GM18861 (cell line): ENCODE data around the gene AXIN1.

ENCODE experiments used
- ATAC-seq: cut with Tn5 transposase; IDR thresholded peaks from one replicate; pipeline ENCODE4 v1.9.1; 2021; ENCODE audit not compliant: unreplicated experiment

The AXIN1 gene

GRCh38 chr16:303760-304505, 48.6 kb downstream of the AXIN1 start:
- no peak for ATAC-seq

- no peak for ATAC-seq
These were observed 50.6 kb downstream of the AXIN1 start for GRCh38 chr16:301950-302349.

GRCh38 chr16:301235-301634, 51.3 kb downstream of the AXIN1 start:
- ATAC-seq: no peak

GRCh38 chr16:297832-298231, 54.7 kb downstream of the AXIN1 start:
- ATAC-seq: no peak

DNA sequence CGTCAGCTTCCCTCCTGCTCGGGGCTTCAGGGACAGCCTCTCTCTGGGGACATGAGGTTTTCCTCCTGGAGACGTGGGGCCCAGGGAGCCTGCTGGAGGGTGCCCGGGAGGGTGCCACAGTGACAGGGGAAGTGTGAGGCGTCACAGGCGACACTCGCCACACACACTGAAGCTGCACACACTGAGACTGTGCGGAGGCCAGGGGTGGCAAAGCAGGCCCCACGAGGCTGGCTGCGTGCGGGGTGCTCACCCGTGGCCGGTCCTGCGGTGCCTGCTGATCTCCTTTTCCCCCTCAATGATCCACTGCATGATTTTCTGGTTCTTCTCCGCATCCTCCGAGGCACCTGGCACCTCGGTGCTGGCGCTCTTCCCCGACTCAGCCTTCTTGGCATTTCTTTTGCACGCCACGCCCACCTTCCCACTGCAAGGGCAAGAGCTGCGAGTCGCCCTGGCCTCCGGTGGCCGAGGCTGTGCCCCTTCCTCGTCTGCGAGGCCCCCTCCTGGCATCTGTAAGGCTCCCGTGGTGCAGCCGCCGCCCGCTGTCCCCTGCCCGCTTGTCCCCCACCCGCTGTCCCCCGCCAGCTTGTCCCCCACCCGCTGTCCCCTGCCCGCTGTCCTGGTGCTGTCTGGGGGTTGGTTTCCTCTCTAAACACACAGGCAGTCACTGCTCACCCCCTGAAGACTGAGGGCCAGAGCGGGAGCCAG, 55.6 kb downstream of the AXIN1 start:
- ATAC-seq: no peak

DNA sequence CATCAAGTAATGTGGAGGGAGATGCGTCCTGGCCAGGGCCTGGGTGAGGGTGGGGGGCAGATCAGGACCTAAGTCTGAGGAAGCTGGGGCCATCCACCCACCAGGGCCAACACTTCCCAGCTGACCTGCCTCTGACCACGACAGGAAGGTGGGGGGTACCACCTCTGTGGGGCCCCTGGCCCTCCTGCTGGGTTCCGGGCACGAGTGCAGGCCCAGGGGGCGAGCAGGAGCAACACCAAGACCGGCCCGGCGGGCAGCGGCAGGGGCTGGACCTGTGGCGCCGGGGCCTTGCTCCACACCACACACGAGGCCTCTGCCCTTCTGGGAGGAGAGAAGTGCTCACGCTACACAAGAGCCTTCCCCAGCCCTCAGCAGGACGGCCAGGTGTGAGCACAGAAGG, 56.2 kb downstream of the AXIN1 start:
- no peak for ATAC-seq

DNA sequence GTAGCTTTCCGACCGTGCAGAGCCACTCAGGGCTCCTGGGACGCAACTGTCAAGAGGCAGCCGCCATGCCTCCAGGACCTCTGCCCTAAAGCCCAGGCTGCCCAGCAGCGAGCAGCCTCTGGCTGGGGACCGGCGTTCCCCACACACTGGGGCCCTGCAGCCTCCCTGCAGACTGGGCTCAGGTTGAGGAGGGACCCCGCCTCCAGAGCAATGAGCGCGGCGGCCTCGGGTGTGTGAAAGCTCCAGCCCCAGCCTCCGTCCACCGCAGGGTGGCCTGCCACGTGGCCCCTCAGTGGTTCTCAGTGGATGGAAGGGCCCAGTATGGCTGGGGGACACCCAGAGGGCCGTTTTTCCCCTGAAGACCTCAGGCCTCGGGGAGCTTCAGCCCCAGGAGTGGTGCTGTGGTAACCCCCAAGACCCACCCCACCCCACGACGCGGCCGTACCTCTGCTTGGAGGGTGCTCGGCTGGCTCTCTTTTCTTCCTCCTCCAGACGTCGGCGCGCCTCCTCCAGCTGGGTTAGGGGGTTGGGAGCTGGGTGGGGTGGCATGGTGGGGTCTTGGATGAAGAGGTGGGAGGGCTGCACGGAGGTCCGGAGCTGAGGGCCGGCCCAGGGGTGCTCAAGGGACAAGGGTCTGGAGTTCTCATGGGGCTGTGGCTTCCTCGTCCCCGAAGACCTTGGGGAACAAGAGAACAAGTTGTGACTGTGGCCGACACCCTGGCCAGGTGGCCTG, 59.3 kb downstream of the AXIN1 start:
- ATAC-seq: no peak

DNA sequence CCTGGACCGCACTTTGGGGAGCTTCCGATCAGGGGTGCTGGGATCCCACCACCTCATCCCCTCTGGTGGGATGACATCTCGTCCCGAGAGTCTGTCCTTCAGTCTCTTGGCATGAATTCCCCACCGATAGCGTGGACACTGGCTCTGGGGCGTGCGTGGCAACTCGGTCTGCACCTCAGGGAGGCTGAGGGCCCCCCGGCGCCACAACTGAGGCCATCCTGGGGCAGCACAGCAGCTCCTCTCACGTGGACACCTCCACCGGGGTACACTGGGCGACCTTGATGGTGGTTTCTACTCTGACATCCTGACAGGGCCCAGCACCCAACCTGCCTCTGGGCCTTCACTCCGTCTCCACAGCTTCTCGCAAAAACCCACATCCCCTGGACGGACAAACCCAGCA, 61.0 kb downstream of the AXIN1 start:
- ATAC-seq: no peak

GRCh38 chr16:290681-291405, 61.7 kb downstream of the AXIN1 start:
- no peak for ATAC-seq

DNA sequence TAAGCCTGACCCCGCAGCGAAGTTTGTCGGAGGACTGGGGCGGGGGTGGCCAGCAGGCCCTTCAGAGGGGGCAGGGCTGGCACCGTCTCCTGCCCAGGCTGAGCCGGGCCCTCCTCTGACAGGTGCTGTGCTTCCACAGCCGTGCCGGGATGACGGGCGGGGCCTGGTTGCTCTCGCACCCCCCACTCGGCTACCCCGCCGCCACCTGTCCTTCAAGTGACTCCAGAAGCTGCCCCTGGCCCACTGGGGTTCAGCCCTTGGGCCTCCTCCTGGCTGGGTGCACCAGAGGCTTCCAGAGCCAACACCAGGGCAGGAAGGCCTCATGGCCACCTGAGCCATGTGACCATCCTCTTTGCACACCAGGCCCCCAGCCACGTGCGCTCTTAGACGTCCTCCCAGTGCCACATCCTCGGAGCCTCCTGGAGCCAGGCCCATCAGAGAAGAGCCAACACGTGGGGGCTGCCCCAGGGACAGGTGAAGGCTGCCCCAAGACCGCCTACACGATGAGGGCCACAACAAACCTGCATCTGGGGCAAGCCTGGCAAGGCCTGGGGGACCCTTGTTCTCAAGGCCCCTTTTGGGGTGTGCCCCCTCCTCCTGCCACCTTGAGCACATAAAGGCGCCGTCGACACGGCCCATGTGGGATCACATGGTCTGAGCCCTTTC, 62.4 kb downstream of the AXIN1 start:
- ATAC-seq: no peak

DNA sequence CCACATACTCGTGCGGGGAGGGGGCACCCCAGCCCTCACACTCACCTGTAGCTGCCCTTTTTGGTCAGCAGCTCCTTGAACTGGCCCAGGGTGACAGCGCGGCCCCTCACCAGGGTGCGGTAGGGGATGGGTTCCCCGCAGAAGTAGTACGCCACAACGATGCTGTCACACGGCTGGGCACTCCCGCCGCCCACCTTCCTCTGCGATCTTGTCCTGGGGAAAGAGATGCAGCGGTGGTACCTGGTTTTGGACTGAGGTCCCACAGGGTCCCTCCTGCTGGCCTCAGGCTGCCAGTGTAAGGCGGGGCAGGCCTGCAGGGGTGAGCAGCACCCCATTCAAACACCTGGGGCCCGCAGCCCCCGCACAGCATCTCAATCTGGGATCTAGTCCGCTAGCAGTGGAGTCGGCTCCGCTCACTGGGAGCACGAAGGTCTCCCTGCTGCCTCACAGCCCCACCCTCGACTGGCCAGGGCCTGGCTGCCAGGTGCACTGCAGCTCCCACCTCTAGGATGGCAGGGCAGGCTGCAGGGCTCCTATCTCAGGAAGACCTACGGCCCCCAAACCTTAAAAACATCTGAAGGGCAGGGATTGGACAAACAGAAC, 63.0 kb downstream of the AXIN1 start:
- ATAC-seq: no peak

GRCh38 chr16:287981-288920, 64.3 kb downstream of the AXIN1 start:
- ATAC-seq: no peak

GRCh38 chr16:287298-287811, 65.2 kb downstream of the AXIN1 start:
- no peak for ATAC-seq

- ATAC-seq: no peak
These were observed 65.8 kb downstream of the AXIN1 start for GRCh38 chr16:286491-287297.

DNA sequence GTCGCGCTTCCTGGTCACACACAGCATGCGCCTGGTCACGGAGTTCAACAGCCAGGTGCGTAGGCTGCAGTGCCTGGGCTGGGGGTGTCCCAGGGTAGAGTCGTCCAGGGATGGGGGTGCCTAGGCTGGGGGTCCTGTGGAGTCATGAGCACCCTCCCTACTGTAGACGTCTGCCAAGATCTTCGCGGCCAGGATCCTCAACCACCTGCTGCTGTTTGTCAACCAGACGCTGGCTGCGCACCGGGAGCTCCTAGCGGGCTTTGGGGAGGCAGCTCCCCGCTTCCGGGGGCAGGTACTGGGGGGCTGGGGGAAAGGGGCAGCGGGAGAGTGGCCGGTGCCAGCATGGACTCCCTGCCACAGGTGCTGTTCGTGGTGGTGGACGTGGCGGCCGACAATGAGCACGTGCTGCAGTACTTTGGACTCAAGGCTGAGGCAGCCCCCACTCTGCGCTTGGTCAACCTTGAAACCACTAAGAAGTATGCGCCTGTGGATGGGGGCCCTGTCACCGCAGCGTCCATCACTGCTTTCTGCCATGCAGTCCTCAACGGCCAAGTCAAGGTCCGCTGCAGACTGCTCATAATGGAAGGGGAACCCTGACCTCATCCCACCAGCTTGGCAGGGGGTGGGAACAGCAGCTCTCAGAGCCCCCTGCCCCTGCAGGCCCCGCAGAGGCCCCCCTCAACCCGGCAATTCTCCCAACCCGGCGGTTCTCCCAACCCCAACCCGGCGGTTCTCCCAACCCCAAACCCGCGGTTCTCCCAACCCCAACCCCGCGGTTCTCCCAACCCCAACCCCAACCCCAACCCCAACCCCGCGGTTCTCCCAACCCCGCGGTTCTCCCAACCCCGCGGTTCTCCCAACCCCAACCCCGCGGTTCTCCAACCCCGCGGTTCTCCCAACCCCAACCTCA, 67.1 kb downstream of the AXIN1 start:
- no peak for ATAC-seq

GRCh38 chr16:284204-285120, 68.1 kb downstream of the AXIN1 start:
- no peak for ATAC-seq
